ENCODE data around the gene HS6ST2. TPM values are rescaled to one million over a fixed set of nuclear protein-coding genes. Genes with fewer than 3 reads are reported as not detected.

The HS6ST2 gene
- total RNA-seq, 1 donor from 2014 or later, result 0.19 TPM

DNA sequence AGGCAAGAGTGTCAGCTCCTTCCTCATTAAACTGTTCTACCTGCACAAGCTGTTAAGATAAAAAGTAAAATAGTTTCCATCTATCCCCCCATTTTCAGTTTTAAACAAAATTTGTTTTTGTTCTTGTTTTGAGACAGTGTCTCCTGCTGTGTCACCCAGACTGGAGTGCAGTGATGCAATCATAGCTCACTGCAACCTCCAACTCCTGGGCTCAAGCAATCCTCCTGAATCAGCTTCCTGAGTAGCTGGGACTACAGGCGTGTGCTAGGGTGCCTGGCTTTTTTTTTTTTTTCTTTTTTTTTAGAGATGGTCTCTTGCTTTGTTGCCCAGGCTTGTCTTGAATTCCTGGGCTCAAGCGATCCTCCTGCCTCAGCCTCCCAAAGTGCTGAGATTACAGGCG is 105.4 kb downstream of the HS6ST2 start:
- DNase-seq (ENCODE audit: low spot score), result no peak

DNA sequence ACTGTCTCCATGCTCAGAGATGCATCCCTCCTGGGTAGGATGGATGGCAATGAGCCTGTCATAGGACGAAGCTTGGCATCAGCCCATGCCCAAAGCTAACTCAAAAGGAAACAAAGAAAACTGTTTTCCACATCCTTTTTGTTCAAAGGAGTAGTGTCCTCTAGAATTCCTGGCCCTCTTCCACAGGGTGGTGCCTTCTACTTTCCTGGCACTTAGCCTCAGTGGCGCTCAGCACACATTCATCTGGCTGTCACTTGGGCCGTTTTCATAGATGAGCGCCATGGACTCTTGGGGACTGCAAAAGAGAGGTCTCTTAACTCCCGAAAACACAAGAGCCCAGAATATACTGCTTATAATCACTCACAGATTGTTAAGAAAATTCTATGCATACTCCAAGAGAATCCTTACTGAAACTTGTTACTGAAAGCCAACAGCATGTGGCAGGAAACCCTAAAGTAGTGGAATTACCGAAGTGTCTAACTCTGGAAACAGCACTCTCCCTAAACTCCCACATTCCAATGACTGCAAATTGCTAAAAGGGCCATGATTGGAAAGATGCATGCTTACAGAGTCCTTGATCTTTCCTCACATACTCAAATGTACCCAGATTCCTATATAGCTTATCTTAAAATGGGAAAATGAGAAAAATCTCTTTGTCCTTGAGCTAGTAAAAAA is 110.0 kb downstream of the HS6ST2 start:
- no peak for DNase-seq (ENCODE audit: low spot score)

DNA sequence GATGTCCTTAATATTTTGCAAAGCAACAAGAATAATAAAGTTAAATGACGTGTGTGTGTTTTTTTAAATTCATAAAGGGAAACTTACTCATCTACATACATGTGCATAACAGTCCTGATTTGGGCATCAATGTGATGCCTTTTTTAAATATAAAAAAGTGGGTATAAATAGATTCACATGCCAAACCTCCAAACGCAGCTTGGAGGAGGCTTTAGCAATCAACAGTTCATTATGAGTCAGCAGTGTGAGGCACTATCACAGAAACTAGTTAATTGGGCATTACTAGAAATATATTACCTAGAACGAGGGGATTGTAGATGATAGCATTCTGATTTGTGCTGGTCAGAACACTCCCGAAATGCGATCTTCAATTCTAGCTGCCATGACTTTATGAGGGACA is 115.1 kb downstream of the HS6ST2 start:
- DNase-seq (ENCODE audit: low spot score), result no peak

DNA sequence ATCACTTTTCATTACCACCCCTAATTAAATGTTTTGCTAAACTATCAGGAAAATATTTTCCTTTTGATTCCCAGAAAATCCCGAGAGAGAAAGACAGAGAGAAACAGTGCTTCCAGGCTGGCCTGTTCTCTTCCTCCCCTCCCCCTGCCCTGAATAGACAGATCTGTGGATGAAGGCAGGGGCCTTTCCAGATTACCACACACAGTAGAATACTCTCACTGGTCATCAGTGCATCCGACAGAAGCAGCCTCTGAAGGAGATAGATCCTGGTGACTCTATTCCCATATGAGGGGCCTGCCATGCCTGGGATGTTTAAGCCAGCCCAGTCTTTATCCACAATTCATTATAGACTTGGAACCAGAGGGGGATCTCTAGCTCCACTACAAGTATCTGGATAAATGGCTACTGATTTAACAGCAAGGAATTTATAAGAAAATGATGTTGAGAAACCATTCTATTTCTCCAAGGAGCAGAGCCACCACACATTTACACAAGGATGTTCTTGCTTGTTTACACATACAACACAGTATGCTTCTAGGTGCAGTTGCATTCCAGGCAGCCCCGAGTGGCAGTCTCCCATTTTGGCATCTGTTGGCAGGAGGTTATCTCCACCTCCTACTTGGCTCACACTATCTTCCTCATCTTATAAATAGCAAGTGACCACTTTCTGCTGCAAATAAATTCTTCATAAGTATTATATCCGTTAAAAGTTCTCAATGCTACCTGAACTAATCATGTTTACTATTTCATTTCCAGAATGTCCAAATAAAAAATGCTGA is 115.8 kb downstream of the HS6ST2 start:
- DNase-seq (ENCODE audit: low spot score), result no peak

DNA sequence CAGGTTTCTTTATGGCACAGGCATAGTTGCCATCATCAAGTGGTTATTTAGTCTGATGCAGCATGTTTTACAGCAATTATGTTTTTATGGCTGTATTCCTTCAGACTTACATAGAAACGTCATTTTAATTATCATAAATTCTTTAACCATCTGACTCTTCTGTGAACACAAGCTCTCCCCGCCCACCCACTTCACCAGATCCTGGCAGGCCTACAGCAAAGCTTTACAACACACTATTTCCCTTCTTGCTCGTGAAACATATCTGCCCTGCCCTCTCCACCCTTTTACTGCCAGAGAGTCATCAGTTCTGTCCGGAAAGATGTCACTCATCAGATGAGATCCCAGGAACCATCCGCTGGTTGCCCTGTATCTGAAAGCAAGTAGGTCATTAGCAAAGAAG is 120.5 kb downstream of the HS6ST2 start:
- DNase-seq (ENCODE audit: low spot score), result no peak

DNA sequence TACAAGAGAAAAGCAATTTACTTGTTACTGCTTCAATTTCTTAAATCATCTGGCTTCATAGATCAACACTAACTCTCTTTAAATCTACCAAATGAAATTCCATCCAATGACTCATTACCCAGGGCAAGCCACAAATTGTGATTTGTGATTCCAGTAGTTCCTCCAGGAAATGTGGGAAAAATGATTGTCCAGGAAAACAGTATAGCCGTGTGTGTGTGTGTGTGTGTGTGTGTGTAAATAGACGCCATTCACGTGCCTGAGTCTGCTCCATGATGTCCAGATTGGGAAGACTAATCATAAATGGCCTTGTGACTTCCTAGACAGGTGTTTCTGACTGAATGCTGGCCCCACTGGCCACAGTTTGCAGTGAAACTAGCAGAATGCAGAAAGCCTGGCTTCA is 121.3 kb downstream of the HS6ST2 start:
- DNase-seq (ENCODE audit: low spot score), result no peak

DNA sequence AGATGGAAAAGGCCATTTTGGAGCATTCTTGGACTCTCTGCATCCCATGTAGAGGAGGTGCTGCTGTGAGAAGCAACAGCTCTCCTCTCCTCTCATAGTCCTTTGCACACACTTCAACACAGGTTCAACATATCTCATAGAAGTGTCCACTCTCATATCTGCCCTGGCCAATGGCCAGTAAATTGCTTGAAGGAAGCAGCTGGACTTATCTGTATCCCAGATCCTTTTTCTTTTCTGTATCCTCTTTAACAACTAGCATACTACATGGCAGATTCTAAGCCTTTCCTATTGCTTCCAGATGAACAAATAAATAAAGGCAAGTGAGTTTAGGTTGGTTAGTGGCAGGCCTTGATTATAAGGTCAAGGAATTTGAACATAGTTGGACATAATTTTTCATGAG is 122.0 kb downstream of the HS6ST2 start:
- DNase-seq (ENCODE audit: low spot score), result no peak

DNA sequence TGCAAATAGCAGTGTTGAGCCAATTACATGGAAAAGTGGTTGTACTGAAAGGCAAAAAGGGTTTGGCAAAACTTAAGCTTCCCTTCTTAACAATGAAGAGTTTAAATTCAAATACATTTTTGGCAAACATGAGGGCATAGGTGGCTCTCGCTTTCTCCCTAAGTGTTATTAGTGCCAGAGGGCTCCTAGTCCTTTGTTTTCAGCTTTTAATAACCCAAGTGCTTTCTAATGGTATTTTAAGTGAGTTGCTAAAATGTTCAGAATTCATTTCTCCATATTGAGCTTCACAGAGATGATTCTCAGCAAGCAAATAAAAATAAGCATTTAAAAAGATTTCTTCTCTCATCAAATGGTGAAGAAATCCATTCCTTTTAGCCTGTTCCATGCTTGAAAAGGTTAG is 123.7 kb downstream of the HS6ST2 start:
- no peak for DNase-seq (ENCODE audit: low spot score)

DNA sequence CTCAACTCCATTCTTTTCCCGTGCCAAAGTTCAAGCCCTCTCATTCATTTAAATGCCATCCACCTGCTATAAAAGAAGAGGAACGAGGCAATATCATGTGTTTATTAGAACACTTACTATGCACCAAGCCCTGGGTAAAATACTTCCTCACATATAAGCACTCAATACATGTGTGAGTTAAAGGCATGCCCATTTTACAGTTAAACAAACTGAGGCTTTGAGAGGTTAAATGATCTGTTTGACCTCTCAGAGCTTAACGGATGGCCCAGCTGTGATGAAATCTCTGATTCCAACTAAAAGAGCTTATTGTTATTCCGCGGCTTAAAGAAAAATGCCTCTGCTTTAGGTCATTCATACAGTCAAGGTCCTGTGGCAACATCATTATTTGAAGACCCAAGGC is 124.3 kb downstream of the HS6ST2 start:
- no peak for DNase-seq (ENCODE audit: low spot score)

DNA sequence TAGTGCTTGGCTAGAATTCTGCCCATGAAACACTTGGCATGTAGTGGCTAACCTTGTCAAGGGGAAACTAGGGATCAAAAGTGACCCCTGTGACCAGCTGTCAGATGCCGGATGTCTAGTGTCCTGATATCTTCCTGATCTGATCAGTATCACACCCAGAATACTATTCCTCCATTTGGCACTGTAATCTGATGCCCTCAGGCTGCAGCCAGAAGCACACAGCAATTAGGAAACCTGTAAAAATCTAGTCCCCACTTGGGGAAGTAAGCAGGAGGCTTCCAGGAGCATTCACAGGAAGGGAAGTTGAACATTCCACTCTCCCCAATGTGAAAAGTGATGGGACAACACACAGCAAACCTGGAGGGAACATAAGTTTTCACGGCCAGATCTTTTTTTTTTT is 125.1 kb downstream of the HS6ST2 start:
- no peak for DNase-seq (ENCODE audit: low spot score)

DNA sequence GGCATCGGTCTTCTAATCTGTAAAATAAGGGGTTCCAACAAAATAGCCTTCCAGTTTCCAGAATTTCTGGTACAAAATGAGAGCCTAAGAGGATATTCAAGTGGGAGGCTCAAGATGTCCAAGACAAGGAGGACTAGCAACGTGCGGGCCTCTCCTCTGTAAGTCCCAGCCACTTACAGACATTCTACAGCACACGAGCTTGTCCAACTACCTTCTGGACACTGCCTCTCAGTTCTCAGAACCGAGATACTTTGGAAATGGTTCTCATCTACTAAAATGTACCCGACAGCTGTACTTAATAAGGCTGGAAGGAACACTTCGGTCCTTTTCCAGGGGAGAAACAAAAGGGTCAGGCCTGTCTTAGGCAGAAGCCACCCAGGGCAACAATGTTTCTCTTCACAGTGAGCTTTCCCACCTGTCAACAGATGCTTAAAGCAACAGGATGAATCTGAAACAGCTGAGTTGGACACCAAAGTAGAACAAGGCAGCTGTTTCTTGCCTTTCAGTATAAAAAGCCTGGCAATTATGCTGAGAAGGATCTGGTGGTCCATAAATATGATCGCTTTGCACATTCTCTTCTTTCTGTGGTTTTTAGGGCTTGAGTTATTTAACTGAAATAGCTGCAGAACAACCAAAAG is 127.0 kb downstream of the HS6ST2 start:
- no peak for DNase-seq (ENCODE audit: low spot score)

DNA sequence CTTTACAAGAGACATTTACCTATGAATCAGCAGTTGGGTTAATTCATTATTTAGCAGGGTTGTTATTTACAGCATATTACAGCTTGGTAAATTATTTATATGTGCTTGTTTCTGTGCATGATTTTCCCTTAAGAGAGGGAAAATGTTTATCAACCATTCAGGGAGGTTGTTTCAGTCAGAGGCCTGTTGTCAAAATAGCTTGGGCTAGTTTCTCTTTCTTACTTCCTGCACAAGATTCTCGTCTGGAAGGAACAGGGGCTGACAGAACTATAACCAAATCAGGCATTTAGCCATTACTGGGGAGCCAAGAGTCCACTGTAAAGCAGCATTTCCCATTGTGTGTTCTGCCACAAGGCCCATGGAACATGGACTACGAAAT is 135.8 kb downstream of the HS6ST2 start:
- no peak for DNase-seq (ENCODE audit: low spot score)

DNA sequence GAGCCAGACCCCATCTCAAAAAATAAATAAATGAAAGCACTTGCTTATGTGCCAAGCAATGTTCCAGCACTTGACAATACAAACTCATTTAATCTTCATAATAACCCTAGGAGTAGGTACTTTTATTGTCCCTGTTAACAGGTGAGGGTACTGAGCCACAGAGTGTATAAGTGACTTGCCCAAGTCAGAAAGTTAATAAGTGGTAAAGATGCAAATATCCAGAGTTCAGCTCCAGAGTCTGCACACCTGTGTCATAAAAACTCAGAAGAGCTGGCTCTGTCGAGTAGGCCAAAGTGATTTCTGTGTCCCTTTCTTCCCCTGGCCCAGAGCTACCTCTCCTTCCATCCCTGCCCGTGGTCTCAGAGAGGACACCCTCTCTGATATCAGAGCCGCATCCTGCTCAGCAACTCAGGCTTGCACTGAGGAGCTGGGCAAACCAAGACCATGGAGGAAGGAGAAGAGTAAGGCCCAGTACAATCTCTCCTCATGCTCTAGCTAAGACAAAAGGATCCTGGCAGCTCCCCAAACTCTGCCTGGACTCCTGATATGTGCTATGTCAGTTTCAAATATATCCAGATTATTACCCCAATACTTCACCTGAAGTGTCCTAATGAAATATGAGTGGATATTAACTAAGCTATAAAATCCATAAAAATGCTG is 136.3 kb downstream of the HS6ST2 start:
- no peak for DNase-seq (ENCODE audit: low spot score)

DNA sequence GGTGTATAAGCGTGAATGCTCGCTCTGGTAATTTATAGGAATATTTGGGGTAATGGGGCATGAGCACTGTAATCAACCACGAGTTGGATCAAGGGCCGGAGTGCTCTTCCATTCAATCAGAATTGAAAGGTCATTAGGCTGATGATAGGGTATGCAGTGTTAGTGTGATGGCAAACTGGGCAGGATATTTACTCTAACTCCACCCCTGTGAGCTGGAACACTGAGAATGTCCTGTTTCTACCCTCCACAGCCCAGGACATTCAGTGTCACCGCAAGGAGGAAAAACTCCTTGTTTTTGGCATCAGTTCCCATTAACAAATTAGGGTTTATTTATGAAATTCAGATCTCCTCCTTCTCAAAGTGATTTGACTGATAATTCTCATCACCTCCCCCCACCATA is 137.8 kb downstream of the HS6ST2 start:
- no peak for DNase-seq (ENCODE audit: low spot score)

DNA sequence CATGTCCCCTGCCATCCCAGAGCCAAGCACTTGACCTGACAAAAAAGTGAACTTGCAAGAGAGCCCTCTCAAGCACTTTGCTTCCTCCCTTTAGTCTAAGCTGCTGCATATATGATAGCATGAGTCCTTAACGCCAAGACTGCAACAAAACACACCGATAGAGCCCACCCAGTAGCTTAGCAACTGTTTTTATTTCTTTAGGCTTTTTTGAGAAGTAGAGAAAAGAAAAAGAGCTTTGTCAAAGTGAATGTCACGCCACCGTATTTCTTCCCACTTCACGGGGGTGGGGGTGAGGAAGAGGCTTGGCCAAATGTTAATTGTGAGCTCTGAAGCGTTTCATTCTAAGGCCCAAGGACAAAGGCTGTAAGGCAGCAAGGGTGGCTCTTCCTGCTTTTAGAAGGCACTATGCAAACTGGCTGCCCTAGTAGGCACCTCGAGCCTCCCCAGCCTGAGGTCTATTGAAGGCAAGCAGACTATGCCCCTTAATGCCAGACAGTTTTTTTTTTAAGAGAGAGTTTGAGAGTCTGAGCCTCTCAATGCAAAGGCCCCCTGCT is 138.6 kb downstream of the HS6ST2 start:
- DNase-seq (ENCODE audit: low spot score), result no peak

DNA sequence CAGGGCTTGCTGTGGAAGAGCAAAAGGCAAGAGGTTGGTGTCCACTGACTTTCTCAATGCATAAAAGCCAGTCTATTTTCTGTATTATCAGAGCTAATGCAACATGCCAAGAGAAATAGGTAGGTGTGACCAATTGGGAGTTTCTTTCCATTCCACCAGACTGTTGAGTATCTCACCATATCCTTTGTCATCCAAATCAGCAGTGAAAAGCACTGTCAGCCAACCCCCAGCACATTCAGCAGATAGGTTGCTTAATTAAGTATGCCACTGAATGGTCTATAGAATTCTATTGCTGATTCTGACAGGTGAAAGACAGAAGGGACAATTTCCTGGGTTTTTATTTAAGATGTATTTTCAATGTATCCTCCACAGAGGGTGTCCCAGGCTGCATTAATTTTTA is 139.8 kb downstream of the HS6ST2 start:
- DNase-seq (ENCODE audit: low spot score), result no peak

DNA sequence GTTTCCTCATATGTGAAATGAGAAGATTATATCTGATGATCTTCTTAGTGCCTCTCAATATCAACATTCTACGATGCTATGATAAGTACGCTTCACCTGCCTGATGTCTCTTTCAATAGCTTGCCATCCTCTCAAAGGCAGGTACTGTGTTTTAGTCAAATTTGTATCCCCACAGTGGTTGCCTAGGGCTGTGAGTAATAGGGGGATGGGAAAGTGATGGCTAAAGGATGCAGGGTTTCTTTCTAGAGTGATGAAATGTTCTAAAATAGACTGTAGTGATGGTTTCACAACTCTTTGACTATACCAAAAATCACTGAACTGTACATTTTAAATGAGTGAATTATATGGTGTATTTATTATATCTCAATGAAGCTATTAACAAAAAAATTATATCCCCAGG is 142.8 kb downstream of the HS6ST2 start:
- DNase-seq (ENCODE audit: low spot score), result no peak

DNA sequence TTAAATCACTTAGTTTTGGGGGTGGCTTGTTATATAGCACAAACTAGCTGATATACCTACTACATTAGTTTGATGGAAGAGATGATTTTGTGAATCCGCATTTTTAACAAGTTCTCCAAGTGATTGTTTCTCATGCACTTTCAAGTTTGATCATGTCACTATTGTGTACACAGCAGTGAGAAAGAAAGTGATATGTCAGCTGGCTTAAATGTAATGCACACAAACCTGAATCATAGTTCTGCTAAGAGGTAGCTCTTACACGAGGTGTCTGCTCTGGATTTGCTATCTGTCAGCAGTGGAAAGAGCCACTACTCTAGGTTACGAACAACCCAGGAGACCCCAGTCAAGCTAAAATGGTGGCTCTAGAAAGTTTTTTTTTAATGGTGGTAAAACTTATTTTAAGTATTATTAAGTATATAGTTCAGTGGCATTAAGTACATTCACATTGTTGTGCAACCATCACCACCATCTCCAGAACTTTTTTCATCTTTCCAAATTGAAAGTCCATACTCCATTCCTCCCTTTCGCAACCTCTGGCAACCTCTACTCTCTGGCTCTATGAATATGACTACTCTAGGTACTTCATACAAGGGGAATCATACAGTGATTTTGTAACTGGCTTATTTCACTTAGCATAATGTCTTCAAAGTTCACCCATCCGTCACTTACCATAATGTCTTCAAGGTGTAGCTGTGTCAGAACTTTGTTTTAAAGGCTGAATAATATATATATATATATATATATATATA is 147.3 kb downstream of the HS6ST2 start:
- no peak for DNase-seq (ENCODE audit: low spot score)

DNA sequence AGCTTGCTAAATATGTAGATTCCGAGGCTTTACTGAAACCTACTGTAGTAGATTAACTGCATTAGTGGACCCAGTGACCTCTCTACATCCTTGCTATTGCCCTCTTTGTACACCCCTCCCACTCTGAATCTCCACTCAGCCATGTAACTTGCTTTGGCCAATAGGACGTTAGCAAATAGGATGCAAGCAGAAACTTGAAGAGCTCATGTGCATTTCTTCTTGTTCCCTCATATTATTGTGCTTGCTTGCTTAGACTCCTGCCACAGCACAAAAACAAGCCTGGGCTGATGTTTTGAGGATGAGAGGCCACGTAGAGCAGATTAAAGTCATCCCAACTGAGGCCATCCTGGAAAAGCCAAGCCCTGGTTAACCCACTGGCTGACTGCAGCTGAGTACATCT is 147.9 kb downstream of the HS6ST2 start:
- no peak for DNase-seq (ENCODE audit: low spot score)

DNA sequence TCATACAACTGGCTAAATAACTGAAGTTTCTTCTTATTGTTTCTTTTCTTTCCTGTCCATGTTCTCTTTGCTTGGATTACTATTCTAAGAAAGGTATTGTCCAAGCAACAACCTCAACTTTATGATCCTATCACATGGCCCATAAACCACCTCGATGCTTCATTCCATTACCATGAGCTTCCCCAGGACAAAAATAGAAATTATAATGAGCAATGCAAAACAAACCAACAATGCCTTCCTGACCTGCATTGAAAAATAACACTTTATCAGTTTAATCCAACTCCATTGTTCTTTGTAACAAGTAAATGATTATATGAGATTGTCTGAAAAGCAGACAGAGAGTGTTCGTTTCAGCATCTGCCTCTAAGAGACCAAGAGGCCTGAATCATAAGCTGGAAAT is 148.8 kb downstream of the HS6ST2 start:
- DNase-seq (ENCODE audit: low spot score), result no peak

DNA sequence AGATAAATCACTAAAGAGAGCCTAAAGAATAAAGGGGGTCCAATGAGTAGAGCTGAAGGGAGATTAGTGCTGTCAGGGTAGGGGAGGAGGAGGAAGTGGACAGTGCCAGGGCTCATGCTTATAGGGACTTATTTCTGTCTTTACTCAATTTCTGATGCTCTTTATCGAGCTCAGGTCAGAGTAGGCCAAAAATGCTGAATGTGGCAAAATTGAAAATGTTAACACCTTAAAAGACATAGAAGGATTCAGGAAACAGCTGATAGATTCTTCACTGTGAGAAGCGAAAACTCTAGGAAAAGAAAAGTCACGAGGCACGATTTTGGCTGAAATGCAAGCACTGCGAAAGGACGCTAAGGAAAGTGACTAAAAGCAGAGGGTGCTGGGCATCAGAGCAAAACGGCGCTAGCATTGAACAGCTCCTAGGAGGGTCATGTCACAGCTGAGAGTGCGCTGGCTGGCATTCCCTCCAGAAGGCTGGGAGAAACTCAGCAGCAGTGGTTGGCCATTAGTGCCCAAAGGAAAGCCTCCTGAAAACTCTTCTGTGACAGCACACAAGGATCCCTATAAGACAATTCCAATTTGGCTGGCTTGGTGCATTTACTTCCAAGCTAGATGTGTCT is 150.9 kb downstream of the HS6ST2 start:
- DNase-seq (ENCODE audit: low spot score), result no peak

Measured in mesenteric fat pad (tissue), 1 donor.